Right atrium auricular region (tissue), 2 donors: Measurements from ENCODE around the gene HACD3. TPM values are rescaled to one million over a fixed set of nuclear protein-coding genes. Genes with fewer than 3 reads are reported as not detected.

Experiments used
- DNase-seq: peaks from one replicate; pipeline ENCODE4 v3.0.0-alpha.2; 2019; ENCODE audit warnings: low spot score
- H3K27ac ChIP-seq, 2 donors: fragments of 200-600 bp; sonication (generic); 1 replicate in 1 of 2; 2 replicates in 1 of 2; pipeline ENCODE4 v1.5.1; 2016 to 2019
- H3K27me3 ChIP-seq, 2 donors: fragments of 200-600 bp; sonication (generic); one replicate each; pipeline versions ENCODE4 v1.5.1 to v1.6.0; 2017 to 2019
- H3K36me3 ChIP-seq: fragments of 200-600 bp; sonication (generic); one replicate; pipeline ENCODE4 v1.5.1; 2016
- H3K4me1 ChIP-seq, 2 donors: fragments of 200-600 bp; sonication (generic); one replicate each; pipeline versions ENCODE4 v1.5.1 to v1.6.0; 2017 to 2019
- H3K4me3 ChIP-seq, 2 donors: fragments of 200-600 bp; sonication (generic); 1 replicate in 1 of 2; 2 replicates in 1 of 2; pipeline ENCODE4 v1.5.1; 2017 to 2019; ENCODE audit warnings: mild to moderate bottlenecking in 1 of 2, moderate library complexity in 1 of 2
- H3K9me3 ChIP-seq, 2 donors: fragments of 200-600 bp; sonication (generic); one replicate each; pipeline ENCODE4 v1.5.1; 2019
- total RNA-seq, 2 donors: library from RNA; depleted of rRNA; stranded (reverse); fragments of >200 nt; gene quantifications; one replicate each; pipeline ENCODE4 v1.1.0, GENCODE V29; 2016
- TF ChIP-seq, protein P1 (sequence below), 2 donors: fragments of 200-600 bp; sonication (generic); IDR thresholded peaks; one replicate each; pipeline ENCODE4 v1.5.1; 2019; ENCODE audit warnings: antibody characterized with exemption in 2 of 2

Gene HACD3
- total RNA-seq, 2 donors from 2014 or later: 15.3 to 20.5 TPM

DNA sequence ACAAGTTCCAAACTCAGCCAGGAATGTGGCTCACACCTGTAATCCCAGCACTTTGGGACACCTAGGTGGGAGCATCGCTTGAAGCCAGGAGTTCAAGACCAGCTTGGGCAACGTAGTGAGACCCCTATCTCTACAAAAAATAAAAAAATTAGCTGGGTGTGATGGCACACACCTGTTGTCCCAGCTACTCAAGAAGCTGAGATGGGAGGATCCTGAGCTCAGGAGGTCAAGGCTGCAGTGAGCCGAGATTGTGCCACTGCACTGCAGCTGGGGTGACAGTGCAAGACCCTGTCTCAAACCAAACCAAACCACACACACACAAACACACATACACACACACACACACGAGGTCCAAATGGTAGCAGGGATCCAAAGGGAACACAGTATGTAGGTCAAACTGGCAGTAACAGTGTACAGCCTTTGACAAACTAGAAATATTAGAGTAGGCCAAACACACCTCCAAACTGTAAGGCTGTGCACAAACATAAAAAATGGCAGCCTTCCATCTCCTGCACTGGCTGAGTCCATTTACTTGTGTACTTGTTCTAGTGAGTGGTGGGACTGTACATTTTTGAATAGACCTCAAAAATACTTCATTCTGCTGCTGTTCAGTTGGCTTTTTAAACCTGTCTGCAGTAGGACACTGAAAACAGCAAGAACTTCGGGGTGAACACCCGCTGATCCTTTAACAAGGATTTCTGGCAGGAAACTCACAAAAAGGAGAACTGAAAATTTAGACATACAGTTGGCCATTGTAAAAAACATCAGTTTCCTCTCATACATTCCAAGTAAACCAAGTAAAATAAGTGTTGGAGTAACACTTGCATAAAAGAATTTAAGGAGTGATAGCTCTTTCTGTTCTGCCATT, 47.1 kb downstream of the HACD3 start:
- Histone ChIP-seq H3K9me3 (no peaks in the 10 kb centered on the region), H3K4me3 (no peak overlapping the region), H3K27me3 (no peaks in the 10 kb centered on the region), H3K36me3 (peaks cover 51% of the 10 kb centered on the region), H3K27ac (no peak overlapping the region), H3K4me1 (peaks cover 0 to 12% of the 10 kb centered on the region in 2 donors)
- TF ChIP-seq, protein P1, sequence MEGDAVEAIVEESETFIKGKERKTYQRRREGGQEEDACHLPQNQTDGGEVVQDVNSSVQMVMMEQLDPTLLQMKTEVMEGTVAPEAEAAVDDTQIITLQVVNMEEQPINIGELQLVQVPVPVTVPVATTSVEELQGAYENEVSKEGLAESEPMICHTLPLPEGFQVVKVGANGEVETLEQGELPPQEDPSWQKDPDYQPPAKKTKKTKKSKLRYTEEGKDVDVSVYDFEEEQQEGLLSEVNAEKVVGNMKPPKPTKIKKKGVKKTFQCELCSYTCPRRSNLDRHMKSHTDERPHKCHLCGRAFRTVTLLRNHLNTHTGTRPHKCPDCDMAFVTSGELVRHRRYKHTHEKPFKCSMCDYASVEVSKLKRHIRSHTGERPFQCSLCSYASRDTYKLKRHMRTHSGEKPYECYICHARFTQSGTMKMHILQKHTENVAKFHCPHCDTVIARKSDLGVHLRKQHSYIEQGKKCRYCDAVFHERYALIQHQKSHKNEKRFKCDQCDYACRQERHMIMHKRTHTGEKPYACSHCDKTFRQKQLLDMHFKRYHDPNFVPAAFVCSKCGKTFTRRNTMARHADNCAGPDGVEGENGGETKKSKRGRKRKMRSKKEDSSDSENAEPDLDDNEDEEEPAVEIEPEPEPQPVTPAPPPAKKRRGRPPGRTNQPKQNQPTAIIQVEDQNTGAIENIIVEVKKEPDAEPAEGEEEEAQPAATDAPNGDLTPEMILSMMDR (IDR thresholded peaks at IDR 0.05): no peak
- no peak for DNase-seq

DNA sequence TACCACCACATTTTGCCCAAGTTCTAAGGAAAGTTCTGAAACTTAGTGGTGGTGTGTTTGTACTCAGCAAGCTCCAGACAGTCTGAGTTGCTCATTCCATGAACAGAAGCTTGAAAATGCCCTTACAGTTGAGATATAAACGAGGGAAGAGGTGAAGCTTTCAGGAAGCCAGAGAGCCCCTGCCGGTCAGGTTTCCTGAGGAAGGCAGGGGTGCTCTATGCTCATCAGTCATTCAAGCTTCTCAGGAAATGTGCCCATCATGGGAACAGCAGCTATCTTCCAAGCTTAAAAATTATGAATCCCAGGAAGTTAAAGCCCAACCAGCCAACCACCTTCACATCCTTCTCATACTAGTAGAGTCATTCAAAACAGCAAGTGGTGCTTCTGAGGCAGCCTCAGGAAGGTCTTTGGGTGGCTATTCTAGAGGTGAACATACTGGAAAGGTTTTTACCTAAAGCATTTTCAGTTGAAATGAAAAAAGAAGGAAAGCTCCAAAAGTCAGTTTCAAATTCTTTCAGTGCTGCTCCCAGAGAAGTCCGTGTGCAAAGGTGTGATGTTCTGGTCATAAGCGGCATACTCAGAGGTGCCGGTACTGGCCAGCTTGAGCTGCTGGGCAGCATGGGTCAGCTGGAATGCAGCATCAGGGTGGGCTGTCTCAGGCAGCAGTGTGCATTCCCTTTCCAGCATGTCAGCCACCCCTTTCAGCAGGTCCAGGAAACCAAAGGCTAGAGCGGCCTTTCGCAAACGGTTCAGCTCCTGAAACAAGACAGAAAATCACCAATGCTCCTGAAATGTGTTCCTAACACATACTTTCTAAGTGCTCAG, 48.9 kb downstream of the HACD3 start:
- H3K36me3 ChIP-seq: peaks cover 64% of the 10 kb centered on the region
- no peaks in the 10 kb centered on the region for H3K9me3 ChIP-seq
- no peak overlapping the region for H3K4me3 ChIP-seq
- H3K4me1 ChIP-seq: peaks cover 0 to 12% of the 10 kb centered on the region in 2 donors
- H3K27ac ChIP-seq: no peak overlapping the region
- TF ChIP-seq, protein P1 (IDR thresholded peaks at IDR 0.05): no peak
- H3K27me3 ChIP-seq: no peaks in the 10 kb centered on the region
- no peak for DNase-seq

DNA sequence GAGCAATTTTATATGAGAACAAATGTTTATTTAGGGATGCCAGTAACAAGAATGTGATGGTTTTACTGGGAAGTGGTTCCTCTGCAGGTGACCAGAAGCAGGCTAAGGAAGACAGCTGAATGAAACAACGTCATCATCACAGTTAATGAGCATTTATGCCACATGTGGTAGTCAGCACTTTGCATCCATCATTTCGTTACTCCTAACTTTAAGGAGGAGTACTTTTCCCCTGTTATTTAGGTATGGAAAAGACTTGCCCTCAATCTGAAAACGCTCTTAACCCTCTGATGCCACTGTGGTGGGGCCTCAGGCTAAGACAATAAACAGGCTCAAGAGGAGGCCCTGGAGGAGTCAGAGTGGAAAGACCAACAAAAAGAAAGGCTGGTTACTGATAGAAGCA, 49.5 kb downstream of the HACD3 start:
- TF ChIP-seq, protein P1 (IDR thresholded peaks at IDR 0.05): no peak
- peaks cover 0 to 12% of the 10 kb centered on the region in 2 donors for H3K4me1 ChIP-seq

DNA sequence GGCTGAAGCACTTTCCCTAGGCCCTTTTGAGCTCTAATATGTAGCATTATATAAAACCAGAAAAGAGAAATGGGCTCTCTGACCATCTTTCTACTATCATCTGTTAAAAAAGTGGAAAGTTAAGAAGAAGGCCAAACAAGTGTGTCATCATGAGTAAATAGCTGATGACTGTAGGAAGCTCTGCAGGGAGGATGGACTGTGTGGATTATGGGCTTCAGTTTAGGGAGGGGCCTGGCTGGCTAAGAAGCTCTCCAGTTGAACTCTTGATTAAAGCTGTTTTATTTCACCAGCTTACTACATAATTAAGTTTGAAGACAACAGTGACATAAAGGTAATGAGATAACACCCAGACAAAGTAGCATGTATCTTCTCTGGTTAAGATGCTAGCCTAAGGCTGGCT, 50.0 kb downstream of the HACD3 start:
- no peak for DNase-seq

More for the DNA sequence above, 49.5 kb downstream of the HACD3 start:
- H3K36me3 ChIP-seq: peaks cover 64% of the 10 kb centered on the region
- H3K27ac ChIP-seq: no peak overlapping the region
- H3K9me3 ChIP-seq: no peaks in the 10 kb centered on the region
- DNase-seq: no peak
- H3K27me3 ChIP-seq: no peaks in the 10 kb centered on the region
- no peak overlapping the region for H3K4me3 ChIP-seq

DNA sequence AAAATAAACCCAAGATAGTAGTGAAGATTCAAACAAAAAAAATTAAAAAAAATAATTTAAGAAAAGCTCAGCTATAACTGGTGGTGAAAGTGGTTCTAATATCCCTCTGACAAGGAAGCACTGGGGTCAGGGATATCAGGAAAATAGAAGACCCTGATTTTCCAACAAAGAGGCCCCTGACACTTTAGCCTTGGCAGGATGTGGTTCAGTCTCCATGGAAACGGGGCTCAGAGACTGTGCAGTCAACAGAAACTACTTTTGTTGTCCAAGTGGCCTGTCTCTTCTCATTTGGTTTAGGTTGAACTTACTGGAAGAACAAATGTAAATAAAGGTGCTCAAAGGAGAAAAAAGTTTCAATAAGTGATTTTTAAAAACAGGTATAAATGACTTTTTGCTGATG, 53.4 kb downstream of the HACD3 start:
- TF ChIP-seq, protein P1 (IDR thresholded peaks at IDR 0.05): no peak
- Histone ChIP-seq H3K27me3 (no peaks in the 10 kb centered on the region), H3K9me3 (no peaks in the 10 kb centered on the region), H3K4me3 (no peak overlapping the region), H3K4me1 (no peaks in the 10 kb centered on the region), H3K27ac (no peak overlapping the region), H3K36me3 (peaks cover 72% of the 10 kb centered on the region)
- no peak for DNase-seq

More for the DNA sequence above, 50.0 kb downstream of the HACD3 start:
- Histone ChIP-seq H3K27me3 (no peaks in the 10 kb centered on the region), H3K9me3 (no peaks in the 10 kb centered on the region), H3K4me1 (peaks cover 0 to 12% of the 10 kb centered on the region in 2 donors), H3K36me3 (peaks cover 64% of the 10 kb centered on the region), H3K4me3 (no peak overlapping the region), H3K27ac (no peak overlapping the region)
- TF ChIP-seq, protein P1 (IDR thresholded peaks at IDR 0.05): no peak
